GM21576 (cell line): Measurements from ENCODE around the gene NSUN6.
"Not testable (repeated sequence)": the region's sequence is repeated elsewhere in the genome, so short reads cannot be mapped to it uniquely, and the experiment has no call there.

Experiments used
- ATAC-seq: cut with Tn5 transposase; IDR thresholded peaks from one replicate; pipeline ENCODE4 v1.9.1; 2021; ENCODE audit warnings: mild to moderate bottlenecking, moderate library complexity; ENCODE audit not compliant: unreplicated experiment

Gene NSUN6

DNA sequence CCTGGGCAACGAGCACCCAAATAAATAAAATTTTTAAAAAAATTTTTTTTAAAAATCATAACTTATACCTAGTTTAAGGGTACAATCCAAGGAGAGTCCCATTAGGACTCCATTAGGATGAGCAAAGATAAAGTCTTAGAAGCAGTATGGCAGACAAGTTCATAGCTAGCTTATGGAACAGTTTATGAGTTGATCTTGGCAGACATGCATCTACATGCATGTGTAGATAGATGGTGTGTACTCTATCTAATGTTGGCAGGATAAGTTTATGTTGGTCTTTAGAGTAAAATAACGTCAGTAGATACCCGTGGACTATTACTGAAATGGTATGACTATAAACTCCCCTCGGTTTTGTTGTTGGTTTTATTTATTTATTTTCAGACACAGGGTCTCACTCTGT lies 40.2 kb downstream of the NSUN6 start:
- ATAC-seq = no peak

- no peak for ATAC-seq
Measured at GRCh38 chr10:18610517-18610916, 40.9 kb downstream of the NSUN6 start.

- ATAC-seq = no peak
Measured at GRCh38 chr10:18608596-18608995, 42.8 kb downstream of the NSUN6 start.

DNA sequence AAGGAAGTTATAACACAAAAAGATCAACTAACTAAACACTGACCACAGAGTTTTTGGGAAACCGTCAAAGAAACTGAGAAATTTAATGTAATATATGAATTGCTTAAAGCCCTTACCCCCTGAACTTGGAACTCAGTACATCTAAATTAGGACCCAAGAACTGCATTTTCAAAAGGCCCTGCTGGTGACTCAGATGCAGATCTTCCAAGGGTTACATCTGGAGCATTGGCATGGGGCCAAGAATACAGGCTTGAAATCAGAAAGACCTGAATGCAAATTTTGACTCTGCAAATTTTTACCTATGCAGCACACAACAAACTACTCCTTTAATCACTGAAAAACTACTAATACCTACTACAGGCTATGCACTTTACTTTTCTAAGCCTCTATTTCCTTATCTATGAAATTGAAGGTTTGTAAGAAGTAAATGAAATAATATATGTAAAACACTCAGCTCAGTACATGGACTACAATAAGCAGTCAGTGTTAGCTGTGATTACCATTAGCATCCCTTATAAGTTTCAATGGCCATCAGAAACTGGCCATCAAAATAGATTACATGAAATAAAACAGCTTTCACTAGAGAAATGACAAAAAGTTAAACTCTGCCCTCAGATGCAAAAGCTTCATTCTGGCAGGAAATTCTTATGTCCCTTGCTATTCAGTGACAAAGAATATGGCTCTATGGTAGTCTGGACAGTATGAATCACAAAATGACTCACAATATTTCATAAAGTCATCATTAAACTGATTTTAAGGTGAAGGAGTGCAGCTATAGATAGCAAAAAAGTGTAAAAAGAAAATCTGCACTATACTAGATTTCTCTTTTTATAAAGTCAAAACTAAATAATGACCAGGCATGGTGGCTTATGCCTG lies 43.6 kb downstream of the NSUN6 start:
- no peak for ATAC-seq

DNA sequence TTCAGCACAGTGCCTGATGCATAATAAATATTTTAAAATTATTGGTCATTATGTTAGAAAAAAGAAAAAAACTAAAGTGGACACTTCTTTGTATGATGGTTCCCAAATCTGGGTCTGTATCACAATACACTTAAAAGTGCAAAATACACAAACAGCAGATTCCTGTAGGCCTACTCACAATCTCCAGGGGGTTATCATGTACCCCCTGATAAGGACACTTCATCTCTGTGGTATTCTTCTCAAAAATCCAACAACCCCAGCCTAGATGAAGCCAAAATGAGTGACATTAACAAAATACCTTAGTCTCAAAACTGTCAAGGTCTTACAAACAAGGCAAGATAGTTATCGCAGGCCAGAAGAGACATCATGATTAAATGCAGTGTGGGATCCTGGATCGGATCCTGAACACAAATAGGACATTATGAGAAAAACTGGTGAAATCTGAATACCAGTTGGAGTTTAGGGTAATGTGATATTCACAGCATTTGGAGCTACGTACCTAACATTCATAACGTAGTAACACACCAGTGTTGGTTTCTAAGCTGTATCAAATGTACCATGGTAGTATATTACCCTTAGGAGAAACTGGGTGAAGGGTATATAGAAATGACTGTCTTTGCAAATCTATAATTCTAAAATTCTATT lies 45.2 kb downstream of the NSUN6 start:
- no peak for ATAC-seq

DNA sequence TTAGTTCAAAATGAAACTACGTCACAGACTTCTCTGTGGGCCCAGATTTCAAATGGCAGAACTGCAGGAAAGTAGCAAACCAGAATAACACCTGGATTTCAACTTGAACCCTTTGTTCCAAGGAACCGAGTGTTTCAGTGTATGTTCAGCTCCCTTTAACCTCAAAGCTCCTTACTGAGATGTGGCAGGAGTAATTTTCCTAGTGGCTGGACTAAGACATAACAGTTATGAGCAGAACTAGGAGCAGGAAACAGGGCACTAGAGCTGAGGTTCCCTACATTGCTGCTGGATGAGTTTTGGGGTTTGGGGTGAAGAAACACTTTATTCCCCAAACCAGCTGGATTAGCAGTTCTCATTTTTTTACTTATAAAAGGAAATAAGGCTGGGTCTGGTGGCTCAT lies 50.1 kb downstream of the NSUN6 start:
- no peak for ATAC-seq

- ATAC-seq = no peak
Measured at GRCh38 chr10:18599392-18599791, 52.0 kb downstream of the NSUN6 start.

- no peak for ATAC-seq
Measured at GRCh38 chr10:18594574-18595156, 56.7 kb downstream of the NSUN6 start.

GRCh38 chr10:18591141-18591540 lies 60.2 kb downstream of the NSUN6 start:
- ATAC-seq = not testable (repeated sequence)

- ATAC-seq = not testable (repeated sequence)
Measured at GRCh38 chr10:18586637-18587036, 64.8 kb downstream of the NSUN6 start.

- no peak for ATAC-seq
Measured at GRCh38 chr10:18583575-18584270, 67.7 kb downstream of the NSUN6 start.

GRCh38 chr10:18582803-18583202 lies 68.6 kb downstream of the NSUN6 start:
- no peak for ATAC-seq

GRCh38 chr10:18577823-18578685 lies 73.3 kb downstream of the NSUN6 start:
- no peak for ATAC-seq

- ATAC-seq = no peak
Measured at GRCh38 chr10:18576586-18576985, 74.8 kb downstream of the NSUN6 start.

- ATAC-seq = no peak
Measured at GRCh38 chr10:18572959-18573561, 78.3 kb downstream of the NSUN6 start.

- ATAC-seq = no peak
Measured at GRCh38 chr10:18571780-18572179, 79.6 kb downstream of the NSUN6 start.

GRCh38 chr10:18571076-18571475 lies 80.3 kb downstream of the NSUN6 start:
- no peak for ATAC-seq

GRCh38 chr10:18570386-18570785 lies 81.0 kb downstream of the NSUN6 start:
- not testable (repeated sequence) for ATAC-seq

DNA sequence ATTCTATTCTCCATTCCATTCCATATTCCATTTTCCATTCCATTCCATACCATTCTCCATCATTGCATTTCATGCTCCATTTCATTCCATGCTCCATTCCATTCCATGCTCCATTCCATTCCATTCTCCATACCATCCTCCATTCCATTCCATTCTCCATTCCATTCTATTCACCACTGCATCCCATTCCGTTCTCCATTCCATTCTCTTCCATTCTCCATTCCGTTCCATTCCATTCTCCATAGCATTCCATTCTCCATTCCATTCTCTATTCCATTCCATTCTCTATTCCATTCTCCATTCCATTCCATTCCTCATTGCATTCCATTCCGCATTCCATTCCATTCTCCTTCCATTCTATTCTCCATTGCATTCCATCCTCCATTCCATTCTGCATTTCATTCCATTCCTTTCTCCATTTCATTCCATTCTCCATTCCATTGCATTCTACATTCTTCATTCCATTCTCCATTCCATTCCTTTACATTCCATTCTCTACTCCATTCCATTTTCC lies 84.0 kb downstream of the NSUN6 start:
- ATAC-seq = no peak

DNA sequence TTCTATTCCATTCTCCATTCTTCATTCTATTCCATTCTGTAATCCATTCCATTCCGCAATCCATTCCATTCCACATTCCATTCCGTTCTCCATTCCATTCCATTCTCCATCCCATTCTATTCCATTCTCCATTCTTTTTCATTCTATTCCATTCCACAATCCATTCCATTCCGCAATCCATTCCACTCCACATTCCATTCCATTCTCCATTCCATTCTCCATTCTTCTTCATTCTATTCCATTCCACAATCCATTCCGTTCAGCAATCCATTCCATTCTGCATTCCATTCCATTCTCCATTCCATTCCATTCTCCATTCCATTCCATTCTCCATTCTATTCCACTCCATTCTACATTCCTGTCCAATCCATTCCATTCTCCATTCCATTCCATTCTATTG lies 85.2 kb downstream of the NSUN6 start:
- no peak for ATAC-seq
